Glutamatergic neuron (in vitro differentiated cells): Measurements from ENCODE around the gene PDE2A. TPM values are rescaled to one million over a fixed set of nuclear protein-coding genes. Genes with fewer than 3 reads are reported as not detected.

ENCODE experiments used
- DNase-seq: peaks from one replicate; pipeline ENCODE4 v3.0.0; 2022
- H3K27ac Mint-ChIP-seq: one replicate; pipeline ENCODE4 v1.8.0; 2020; ENCODE audit warnings: mild to moderate bottlenecking, mixed read lengths, inconsistent platforms; ENCODE audit not compliant: unreplicated experiment
- H3K27me3 Mint-ChIP-seq: one replicate; pipeline ENCODE4 v1.8.0; 2020; ENCODE audit warnings: mild to moderate bottlenecking, moderate library complexity, mixed read lengths, inconsistent platforms; ENCODE audit not compliant: unreplicated experiment
- H3K36me3 Mint-ChIP-seq: one replicate; pipeline ENCODE4 v1.8.0; 2020; ENCODE audit warnings: mild to moderate bottlenecking, mixed read lengths, inconsistent platforms; ENCODE audit not compliant: unreplicated experiment
- H3K4me1 Mint-ChIP-seq: one replicate; pipeline ENCODE4 v1.8.0; 2020; ENCODE audit warnings: mild to moderate bottlenecking, low read depth, mixed read lengths, inconsistent platforms; ENCODE audit not compliant: unreplicated experiment
- H3K4me3 Mint-ChIP-seq: one replicate; pipeline ENCODE4 v1.8.0; 2020; ENCODE audit warnings: mild to moderate bottlenecking, mixed read lengths, inconsistent platforms; ENCODE audit not compliant: unreplicated experiment
- H3K9me3 Mint-ChIP-seq: one replicate; pipeline ENCODE4 v1.8.0; 2020; ENCODE audit warnings: mild to moderate bottlenecking, moderate library complexity, mixed read lengths, inconsistent platforms; ENCODE audit not compliant: unreplicated experiment
- CTCF ChIP-seq: fragments of 200-600 bp; sonication (generic); IDR thresholded peaks from one replicate; pipeline ENCODE4 v1.5.0; 2021; ENCODE audit not compliant: partially characterized antibody, unreplicated experiment
- total RNA-seq: library from RNA; stranded (reverse); fragmentation: NEBNext Ultra II Directional; extraction: Animal tissue kit (Norgen Biotek cat#: 25700); gene quantifications from one replicate; pipeline ENCODE4 v1.2.1, GENCODE V29; 2021; ENCODE audit not compliant: unreplicated experiment

The PDE2A gene
- total RNA-seq, 1 donor from 2014 or later, result 16.9 TPM

GRCh38 chr11:72702577-72703241 lies 28.5 kb upstream of the PDE2A start:
- Mint-ChIP-seq H3K27me3 (peaks cover 21% of the 10 kb centered on the region), H3K27ac (peak overlapping the region; percentile 64), H3K4me3 (no peak overlapping the region), H3K9me3 (peaks cover 4% of the 10 kb centered on the region), H3K4me1 (peaks cover 14% of the 10 kb centered on the region), H3K36me3 (no peaks in the 10 kb centered on the region)
- no peak for DNase-seq
- no peak for TF ChIP-seq CTCF

GRCh38 chr11:72702096-72702495 lies 27.9 kb upstream of the PDE2A start:
- no peak overlapping the region for H3K4me3 Mint-ChIP-seq
- no peak for DNase-seq
- H3K4me1 Mint-ChIP-seq, result peaks cover 14% of the 10 kb centered on the region
- no peaks in the 10 kb centered on the region for H3K36me3 Mint-ChIP-seq
- no peak for TF ChIP-seq CTCF
- peaks cover 4% of the 10 kb centered on the region for H3K9me3 Mint-ChIP-seq
- H3K27me3 Mint-ChIP-seq, result peaks cover 19% of the 10 kb centered on the region
- peak overlapping the region; percentile 8 for H3K27ac Mint-ChIP-seq

- no peak for DNase-seq
- Mint-ChIP-seq H3K4me3 (no peak overlapping the region), H3K27ac (peak overlapping the region; percentile 12), H3K27me3 (peaks cover 18% of the 10 kb centered on the region), H3K36me3 (no peaks in the 10 kb centered on the region), H3K4me1 (peaks cover 10% of the 10 kb centered on the region), H3K9me3 (peaks cover 4% of the 10 kb centered on the region)
- no peak for TF ChIP-seq CTCF
Observed at GRCh38 chr11:72701466-72701865, 27.2 kb upstream of the PDE2A start.

GRCh38 chr11:72700146-72700545 lies 25.9 kb upstream of the PDE2A start:
- Mint-ChIP-seq H3K4me3 (no peak overlapping the region), H3K9me3 (peaks cover 4% of the 10 kb centered on the region), H3K27ac (no peak overlapping the region), H3K27me3 (peaks cover 16% of the 10 kb centered on the region), H3K36me3 (peaks cover 4% of the 10 kb centered on the region), H3K4me1 (peaks cover 6% of the 10 kb centered on the region)
- no peak for TF ChIP-seq CTCF
- no peak for DNase-seq

GRCh38 chr11:72697814-72698213 lies 23.6 kb upstream of the PDE2A start:
- peaks cover 8% of the 10 kb centered on the region for H3K36me3 Mint-ChIP-seq
- no peak overlapping the region for H3K27ac Mint-ChIP-seq
- H3K4me1 Mint-ChIP-seq, result peaks cover 3% of the 10 kb centered on the region
- no peak for TF ChIP-seq CTCF
- H3K4me3 Mint-ChIP-seq, result no peak overlapping the region
- H3K27me3 Mint-ChIP-seq, result peaks cover 20% of the 10 kb centered on the region
- no peak for DNase-seq
- H3K9me3 Mint-ChIP-seq, result peaks cover 5% of the 10 kb centered on the region
